GM19372 (cell line): Measurements from ENCODE around the gene HAVCR1.
"Not testable (repeated sequence)": the region's sequence is repeated elsewhere in the genome, so short reads cannot be mapped to it uniquely, and the experiment has no call there.

Experiments
- ATAC-seq: cut with Tn5 transposase; IDR thresholded peaks from one replicate; pipeline ENCODE4 v1.9.1; 2021; ENCODE audit warnings: mild to moderate bottlenecking, low read depth, moderate library complexity; ENCODE audit not compliant: unreplicated experiment

Gene HAVCR1

GRCh38 chr5:157059093-157059539 lies at the start of gene HAVCR1:
Gene HAVCR1 (minus strand): TSS chr5:157059116. CDS start chr5:157057943, 1,173 bp downstream.
- ATAC-seq, result peak; percentile 72

GRCh38 chr5:157107508-157107907 lies 48.6 kb upstream of the HAVCR1 start:
- ATAC-seq, result no peak

- ATAC-seq, result no peak
These were observed 47.9 kb upstream of the HAVCR1 start for GRCh38 chr5:157106630-157107461.

GRCh38 chr5:157100140-157100679 lies 41.3 kb upstream of the HAVCR1 start:
- no peak for ATAC-seq

- peak; percentile 77 for ATAC-seq
These were observed 29.6 kb upstream of the HAVCR1 start for GRCh38 chr5:157088342-157088990.

DNA sequence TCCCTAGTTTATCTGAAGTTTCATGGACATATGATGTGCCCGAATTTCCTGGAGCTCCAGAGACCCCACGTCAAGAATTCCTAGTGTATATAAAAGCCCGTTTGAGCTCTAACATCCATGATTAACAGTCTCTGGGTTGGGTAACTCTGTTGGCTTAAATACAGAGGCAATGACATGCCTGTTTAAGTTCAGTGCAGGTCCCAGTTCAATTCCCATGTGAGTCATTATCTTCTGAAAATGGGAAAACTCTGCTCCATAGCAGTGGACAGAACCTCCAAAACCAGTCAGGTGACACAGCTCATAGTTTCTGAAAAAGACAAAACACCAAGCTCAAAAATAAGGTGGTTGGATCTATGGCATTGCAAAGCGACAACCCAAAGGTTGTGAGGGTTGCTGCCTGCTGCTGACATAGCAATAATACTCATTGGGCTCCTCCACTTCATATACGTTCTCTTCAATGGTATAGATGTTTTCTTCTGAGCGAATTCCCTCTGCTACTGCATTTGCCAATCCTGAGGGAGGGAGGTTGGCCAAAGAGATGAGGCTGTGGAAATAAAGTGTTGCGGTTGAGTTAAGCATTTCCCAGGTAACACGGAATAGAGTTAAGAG lies 27.9 kb upstream of the HAVCR1 start:
- ATAC-seq, result no peak

- no peak for ATAC-seq
These were observed 27.0 kb upstream of the HAVCR1 start for GRCh38 chr5:157085930-157086329.

GRCh38 chr5:157080286-157080685 lies 21.4 kb upstream of the HAVCR1 start:
- no peak for ATAC-seq

GRCh38 chr5:157076558-157076957 lies 17.6 kb upstream of the HAVCR1 start:
- ATAC-seq, result no peak

GRCh38 chr5:157072508-157072907 lies 13.6 kb upstream of the HAVCR1 start:
- no peak for ATAC-seq

- ATAC-seq, result no peak
These were observed 11.0 kb upstream of the HAVCR1 start for GRCh38 chr5:157069949-157070348.

GRCh38 chr5:157068785-157069184 lies 9.9 kb upstream of the HAVCR1 start:
- no peak for ATAC-seq

DNA sequence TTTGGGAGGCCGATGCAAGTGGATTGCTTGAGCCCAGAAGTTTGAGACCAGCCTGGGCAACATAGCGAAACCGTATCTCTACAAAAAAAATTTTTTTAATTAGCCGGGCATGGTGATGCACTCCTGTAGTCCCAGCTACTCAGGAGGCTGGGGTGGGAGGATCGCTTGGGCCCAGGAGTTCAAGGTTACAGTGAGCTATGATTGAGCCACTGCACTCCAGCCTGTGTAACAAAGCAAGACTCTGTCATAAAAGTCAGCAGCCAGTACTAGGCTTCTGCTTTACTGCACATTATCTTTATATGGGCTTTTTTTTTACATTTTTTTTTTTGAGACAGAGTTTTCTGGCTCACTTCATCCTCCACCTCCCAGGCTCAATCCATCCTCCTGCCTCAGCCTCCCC lies 9.4 kb upstream of the HAVCR1 start:
- ATAC-seq, result no peak

- ATAC-seq, result no peak
These were observed 8.1 kb upstream of the HAVCR1 start for GRCh38 chr5:157067005-157067404.

DNA sequence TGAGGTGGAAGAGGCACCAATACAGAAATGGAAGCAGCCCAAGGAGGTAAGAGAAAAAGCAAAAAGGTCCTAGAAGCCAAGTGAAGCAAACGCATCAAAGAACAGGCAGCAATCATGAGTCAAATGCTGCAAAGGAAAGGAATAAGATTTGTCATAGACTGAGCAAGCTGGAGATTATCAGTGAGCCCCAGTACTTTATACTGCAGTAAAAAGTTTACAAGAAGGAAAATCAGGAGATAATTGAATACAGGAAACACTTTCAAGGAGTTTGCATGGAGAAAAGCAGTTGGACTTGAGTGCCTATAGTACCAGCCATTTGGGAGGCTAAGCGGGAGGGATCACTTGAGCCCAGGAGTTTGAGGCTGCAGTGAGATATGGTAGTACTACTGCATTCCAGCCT lies 7.2 kb upstream of the HAVCR1 start:
- ATAC-seq, result no peak

GRCh38 chr5:157063776-157064430 lies 5.0 kb upstream of the HAVCR1 start:
- ATAC-seq, result no peak

GRCh38 chr5:157059891-157060290 lies 975 bp upstream of the HAVCR1 start:
- ATAC-seq, result no peak

- ATAC-seq, result no peak
These were observed 1.2 kb downstream of the HAVCR1 start for GRCh38 chr5:157057459-157058370.

GRCh38 chr5:157056848-157057247 lies 2.1 kb downstream of the HAVCR1 start:
- ATAC-seq, result not testable (repeated sequence)
